GM21529 (cell line): Measurements from ENCODE around the gene NEK11.
A peak's percentile ranks its signal among the peaks of the same experiment; 100 is the strongest.

Source experiments
- ATAC-seq: cut with Tn5 transposase; IDR thresholded peaks from one replicate; pipeline ENCODE4 v1.9.1; 2021; ENCODE audit not compliant: unreplicated experiment

Gene NEK11

GRCh38 chr3:131026321-131027151 is at the start of gene NEK11, which contains the start of gene ASTE1:
TSS of gene NEK11 (plus strand) at chr3:131026877. CDS start at chr3:131029709, 2,832 bp downstream.
TSS of gene ASTE1 (minus strand) at chr3:131026825. CDS start at chr3:131025306, 1,519 bp downstream.
- peak; percentile 97 for ATAC-seq

- ATAC-seq, result no peak
Observed at GRCh38 chr3:130979117-130979516, 47.6 kb upstream of the NEK11 start.

- no peak for ATAC-seq
Observed at GRCh38 chr3:130981469-130981868, 45.2 kb upstream of the NEK11 start.

GRCh38 chr3:130990282-130990681 is 36.4 kb upstream of the NEK11 start:
- ATAC-seq, result no peak

GRCh38 chr3:130991126-130991525 is 35.6 kb upstream of the NEK11 start:
- no peak for ATAC-seq

DNA sequence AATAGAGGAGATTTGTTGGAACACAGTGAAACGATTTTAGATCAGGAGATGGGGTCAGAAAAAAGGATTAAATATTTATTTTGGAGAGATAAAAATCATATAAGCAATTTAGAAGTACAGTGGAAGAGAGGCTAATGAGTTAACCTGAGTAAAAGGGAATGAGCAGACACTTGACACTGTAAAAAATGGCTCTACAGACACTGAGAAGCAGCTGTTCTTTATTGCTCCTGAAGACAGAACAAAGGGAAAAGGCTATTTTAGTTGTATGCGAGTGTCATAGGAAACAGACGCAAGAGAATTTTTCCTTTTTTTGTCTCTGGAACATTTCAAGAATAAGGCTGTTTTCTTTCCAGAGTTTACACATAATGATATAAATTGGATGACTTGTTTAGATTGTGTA is 34.3 kb upstream of the NEK11 start:
- no peak for ATAC-seq

DNA sequence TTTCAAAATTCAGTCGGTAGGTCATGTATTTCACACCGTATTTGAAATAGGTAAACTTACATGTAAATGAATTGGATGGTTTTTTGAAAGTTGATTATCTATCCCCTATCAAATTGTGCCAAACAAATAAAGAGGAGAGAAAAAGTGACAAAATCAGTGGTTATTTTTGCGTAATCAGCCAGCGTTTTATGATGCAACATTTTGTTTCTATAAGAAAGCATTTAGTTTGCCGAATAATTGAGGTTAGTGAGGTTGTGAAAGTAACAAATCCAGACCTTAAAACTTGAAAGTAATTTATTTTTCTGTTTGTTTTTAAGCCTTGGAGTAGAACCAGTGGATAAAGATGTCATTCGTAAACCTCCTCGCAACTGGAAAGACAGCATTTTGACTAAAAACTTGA is 29.4 kb upstream of the NEK11 start:
- ATAC-seq, result no peak

- ATAC-seq, result no peak
Observed at GRCh38 chr3:131001071-131001470, 25.6 kb upstream of the NEK11 start.

DNA sequence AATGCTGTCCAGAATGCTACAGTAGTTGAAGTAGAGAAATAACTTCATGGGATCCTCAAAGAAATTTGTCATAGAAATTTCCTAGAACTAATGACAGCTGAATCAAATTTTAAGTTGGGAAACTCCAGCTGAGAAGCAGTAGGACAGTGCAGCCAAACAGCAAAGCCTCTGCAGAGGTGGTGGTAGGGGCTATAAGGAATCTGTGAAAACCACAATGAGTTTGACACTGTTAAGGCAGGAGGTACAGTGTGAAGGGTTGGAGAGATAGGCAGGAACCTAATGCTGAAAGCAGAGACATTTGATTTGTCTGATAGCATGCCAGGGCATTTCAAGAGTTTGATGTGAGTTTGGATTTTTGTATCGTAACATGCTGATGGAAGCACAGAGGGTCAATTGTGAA is 22.1 kb upstream of the NEK11 start:
- no peak for ATAC-seq

DNA sequence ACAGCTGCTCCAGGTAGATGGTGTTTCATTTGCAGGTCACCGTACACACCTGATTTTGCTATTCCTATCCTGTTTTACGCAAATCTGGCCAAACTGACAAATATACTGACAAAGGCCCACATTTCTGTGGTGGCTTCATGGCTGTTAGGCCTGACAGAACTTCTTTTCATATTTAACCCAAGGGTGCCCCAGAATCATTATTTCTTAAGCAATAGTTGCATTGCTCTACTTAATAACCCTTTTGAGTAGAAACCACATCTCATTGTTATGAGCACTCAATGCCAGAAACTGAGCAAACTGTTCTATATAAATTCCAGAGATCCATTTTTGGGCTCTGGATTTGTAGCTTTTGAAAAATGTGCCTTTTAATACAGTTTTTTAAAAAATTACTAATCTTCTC is 19.4 kb upstream of the NEK11 start:
- ATAC-seq, result no peak

- no peak for ATAC-seq
Observed at GRCh38 chr3:131007782-131008181, 18.9 kb upstream of the NEK11 start.

GRCh38 chr3:131008326-131008725 is 18.4 kb upstream of the NEK11 start:
- ATAC-seq, result no peak

- ATAC-seq, result no peak
Observed at GRCh38 chr3:131009698-131010097, 17.0 kb upstream of the NEK11 start.

DNA sequence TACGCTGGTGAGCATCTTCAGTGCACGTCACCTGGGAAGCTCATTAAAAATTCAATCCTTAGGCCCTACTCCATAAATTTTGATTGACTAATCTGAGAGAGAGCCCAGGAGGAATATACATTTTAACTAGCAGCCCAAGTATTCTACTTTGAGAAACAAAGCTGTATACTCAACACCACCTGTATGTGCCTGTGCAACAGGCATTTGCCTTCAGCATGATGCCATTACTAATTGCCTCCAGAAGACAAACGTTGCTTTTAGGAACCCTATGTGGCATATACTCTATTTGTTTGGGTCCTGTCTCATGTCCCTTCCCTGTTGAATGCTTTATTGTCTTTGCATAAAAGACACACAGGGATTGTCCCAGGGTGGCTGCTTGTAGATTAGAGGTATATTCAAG is 7.7 kb upstream of the NEK11 start:
- no peak for ATAC-seq

DNA sequence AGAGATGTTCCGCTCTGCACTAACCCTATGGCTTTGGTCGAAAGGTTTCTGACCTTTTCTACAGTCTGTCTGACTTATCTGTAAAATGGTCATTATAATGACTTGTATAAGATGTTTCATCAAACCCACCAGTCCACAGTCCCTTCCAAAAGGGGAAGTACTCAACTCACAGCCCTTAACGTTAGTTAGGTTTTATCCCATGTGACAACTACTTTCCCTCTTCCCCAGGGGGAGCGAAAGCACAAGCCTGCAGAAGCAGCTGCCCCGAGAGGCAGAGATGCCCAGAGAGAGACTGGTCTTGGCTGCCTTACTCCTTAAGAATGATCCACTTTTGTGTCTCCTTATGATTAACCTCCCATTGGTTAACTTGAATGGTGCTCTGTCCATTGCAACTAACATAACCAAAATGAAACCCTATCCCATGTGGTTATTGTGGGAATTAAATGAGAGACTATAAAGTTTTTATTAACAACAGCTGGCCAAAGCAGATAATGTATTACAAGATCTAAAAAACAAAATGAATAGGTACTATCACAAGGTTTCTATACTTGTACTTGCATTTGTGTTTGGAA is 6.5 kb upstream of the NEK11 start:
- ATAC-seq, result no peak

DNA sequence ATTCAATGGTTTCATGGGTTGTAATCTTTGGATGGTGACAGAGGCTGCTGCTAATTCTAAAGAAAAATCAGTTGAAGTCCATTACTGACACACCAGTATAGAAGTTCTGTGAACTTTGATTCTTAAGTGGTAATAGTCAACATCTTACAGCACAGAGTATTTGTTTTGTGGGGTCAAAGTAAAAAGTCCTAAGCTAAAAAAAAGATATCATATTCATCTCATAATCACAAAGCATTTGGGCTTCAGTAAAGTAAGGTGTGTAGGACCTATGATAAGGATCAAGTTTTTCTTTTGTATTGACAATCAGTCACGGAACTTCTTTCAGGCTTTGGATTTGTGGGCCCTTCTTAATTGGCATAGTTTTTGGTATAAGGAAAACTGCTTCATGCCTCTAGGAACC is 1.1 kb upstream of the NEK11 start:
- ATAC-seq, result no peak

GRCh38 chr3:131028844-131029243 is 2.2 kb downstream of the NEK11 start:
- no peak for ATAC-seq

- ATAC-seq, result no peak
Observed at GRCh38 chr3:131031660-131032059, 5.0 kb downstream of the NEK11 start.

DNA sequence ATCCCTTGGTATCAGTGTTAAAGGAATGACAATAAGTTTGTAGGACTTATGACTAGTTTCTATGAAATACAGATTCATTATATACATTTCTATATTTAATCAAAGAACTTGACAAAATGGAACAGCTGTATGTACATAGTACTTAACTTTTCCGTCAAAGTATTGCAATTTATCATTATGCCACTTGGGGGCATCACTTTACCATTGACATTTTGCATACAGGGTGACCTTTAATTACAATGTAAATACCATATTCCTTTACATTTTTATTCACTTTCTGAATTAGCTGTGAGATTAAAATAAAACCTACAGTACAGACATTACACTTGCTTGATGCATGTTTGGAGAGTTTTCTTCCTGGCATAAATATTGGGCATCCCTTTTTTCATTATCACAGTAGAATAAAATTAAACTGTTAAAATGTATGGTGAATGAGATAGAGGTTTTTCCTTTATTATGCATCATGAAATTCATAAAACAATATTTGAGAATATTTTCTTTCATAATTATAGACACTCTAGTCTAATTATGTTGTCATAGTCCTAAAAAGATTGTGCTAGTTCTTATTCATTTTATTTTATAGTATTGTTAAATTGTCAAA is 6.9 kb downstream of the NEK11 start:
- ATAC-seq, result no peak

DNA sequence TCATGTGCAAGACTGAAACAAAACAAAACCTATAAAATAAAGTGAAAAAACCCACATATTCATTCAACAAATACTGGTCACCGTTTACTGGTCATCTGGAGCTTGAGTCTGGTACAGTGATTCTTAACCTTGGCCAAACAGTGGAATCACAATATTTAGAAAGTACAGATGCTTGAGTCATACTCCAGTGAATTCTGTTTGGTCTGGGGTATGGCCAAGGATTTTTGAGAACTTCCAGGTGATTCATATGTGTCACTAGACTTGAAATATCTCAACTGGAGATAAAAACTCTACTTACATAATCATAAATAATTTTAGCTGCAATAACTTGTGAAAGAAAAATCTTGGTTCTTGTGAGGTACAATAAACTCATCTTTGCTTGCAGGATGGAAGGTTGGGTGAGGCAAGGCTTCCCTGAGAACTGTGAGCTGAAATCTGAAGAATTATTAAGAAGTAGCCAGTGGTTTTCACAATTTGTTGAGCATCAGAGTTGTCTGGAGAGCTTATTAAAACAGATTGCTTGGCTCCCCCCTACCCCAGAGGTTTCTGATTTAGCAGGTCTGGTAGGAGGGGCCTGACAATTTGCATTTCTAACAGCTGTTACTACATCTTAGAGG is 9.6 kb downstream of the NEK11 start:
- no peak for ATAC-seq

- no peak for ATAC-seq
Observed at GRCh38 chr3:131036986-131037385, 10.3 kb downstream of the NEK11 start.

DNA sequence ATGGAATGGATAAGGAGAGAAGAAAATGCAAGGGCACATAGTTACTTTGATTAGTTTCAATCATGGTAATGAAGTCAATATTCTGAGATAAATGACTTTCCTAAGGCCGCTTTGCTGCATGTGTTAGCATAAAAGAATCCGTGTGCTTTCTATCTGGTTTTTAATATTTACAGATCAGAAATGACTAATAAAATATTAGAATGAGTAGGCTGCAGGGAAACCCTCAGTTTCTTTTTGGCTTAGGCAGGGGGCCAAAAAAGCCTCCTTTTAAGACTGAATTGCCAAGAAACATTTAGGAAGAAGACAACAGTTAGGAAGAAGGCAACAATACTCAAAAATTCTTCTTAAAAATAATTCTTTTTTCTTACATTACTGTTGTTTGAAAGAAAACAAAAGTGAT is 11.6 kb downstream of the NEK11 start:
- ATAC-seq, result no peak
